HG02885 (cell line): ENCODE measurements around the gene AEBP2.
"Not testable (repeated sequence)": the region's sequence is repeated elsewhere in the genome, so short reads cannot be mapped to it uniquely, and the experiment has no call there.

Experiments
- ATAC-seq: cut with Tn5 transposase; IDR thresholded peaks from one replicate; pipeline ENCODE4 v1.9.1; 2021; ENCODE audit warnings: mild to moderate bottlenecking; ENCODE audit not compliant: unreplicated experiment, poor library complexity

The AEBP2 gene

GRCh38 chr12:19419086-19419485 is 20.2 kb upstream of the AEBP2 start:
- no peak for ATAC-seq

DNA sequence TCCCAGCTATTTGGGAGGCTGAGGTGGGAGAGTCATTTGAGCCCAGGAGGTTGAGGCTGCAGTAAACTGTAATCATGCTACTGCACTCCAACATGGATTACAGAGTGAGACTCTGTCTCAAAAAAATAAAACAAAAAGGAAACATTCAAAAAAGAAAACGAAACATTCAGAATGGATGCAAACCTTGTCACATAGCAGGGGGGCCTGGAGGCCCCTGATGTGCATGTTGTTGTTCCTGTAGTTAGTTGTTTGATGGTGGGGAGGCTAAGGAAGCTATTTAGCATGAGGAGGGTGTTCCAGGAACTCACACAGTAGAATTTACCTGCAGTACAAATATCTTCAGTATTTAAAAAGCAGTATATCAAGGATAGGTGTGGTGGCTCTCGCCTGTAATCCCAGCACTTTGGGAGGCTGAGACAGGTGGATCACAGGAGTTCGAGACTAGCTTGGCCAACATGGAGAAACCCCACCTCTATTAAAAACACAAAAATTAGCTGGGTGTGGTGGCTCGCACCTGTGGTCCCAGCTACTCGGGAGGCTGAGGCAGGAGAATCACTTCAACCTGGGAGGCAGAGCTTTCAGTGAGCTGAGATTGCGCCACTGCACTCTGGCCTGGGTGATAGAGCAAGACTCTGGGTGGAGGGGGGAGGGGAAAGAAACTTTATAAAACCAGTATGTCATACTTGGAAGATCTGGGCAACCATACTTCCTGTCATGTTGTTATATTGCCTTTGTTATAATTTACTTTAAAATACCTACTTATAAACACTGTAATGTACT is 17.6 kb upstream of the AEBP2 start:
- no peak for ATAC-seq

GRCh38 chr12:19423166-19423930 is 15.9 kb upstream of the AEBP2 start:
- no peak for ATAC-seq

GRCh38 chr12:19428246-19428645 is 11.0 kb upstream of the AEBP2 start:
- no peak for ATAC-seq

DNA sequence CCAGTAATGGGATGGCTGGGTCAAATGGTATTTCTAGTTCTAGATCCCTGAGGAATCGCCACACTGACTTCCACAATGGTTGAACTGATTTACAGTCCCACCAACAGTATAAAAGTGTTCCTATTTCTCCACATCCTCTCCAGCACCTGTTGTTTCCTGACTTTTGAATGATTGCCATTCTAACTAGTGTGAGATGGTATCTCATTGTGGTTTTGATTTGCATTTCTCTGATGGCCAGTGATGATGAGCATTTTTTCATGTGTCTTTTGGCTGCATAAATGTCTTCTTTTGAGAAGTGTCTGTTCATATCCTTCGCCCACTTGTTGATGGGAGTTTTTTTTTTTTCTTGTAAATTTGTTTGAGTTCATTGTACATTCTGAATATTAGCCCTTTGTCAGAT is 9.8 kb upstream of the AEBP2 start:
- not testable (repeated sequence) for ATAC-seq

- ATAC-seq: no peak
These were observed 8.3 kb upstream of the AEBP2 start for GRCh38 chr12:19430988-19431387.

GRCh38 chr12:19431407-19432308 is 7.6 kb upstream of the AEBP2 start:
- ATAC-seq: peak; percentile 54

- no peak for ATAC-seq
These were observed 6.8 kb upstream of the AEBP2 start for GRCh38 chr12:19432309-19433170.

GRCh38 chr12:19434538-19434937 is 4.8 kb upstream of the AEBP2 start:
- ATAC-seq: peak; percentile 29

GRCh38 chr12:19435831-19436497 is 3.3 kb upstream of the AEBP2 start:
- no peak for ATAC-seq

GRCh38 chr12:19436931-19437330 is 2.4 kb upstream of the AEBP2 start:
- ATAC-seq: no peak

GRCh38 chr12:19437996-19438395 is 1.3 kb upstream of the AEBP2 start:
- no peak for ATAC-seq

GRCh38 chr12:19440019-19440858 is 947 bp downstream of the AEBP2 start:
- peak; percentile 35 for ATAC-seq

- ATAC-seq: no peak
These were observed 1.6 kb downstream of the AEBP2 start for GRCh38 chr12:19440916-19441315.

DNA sequence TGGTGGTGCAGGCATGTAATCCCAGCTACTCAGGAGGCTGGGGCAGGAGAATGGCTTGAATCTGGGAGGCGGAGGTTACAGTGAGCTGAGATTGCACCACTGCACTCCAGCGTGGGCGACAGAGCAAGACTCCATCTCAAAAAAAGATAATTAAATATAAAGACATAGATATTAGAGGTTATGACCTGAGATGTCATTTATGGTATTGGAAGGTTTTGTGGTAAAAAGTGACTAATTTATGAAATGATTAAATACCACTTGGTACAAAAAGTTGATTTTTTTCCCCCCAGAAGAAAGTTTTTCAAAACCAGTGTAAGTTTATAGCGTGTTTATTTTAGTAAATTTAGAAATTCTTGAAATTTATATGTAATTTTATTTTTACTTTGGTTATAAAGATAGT is 4.3 kb downstream of the AEBP2 start:
- ATAC-seq: no peak

- ATAC-seq: no peak
These were observed 4.8 kb downstream of the AEBP2 start for GRCh38 chr12:19444097-19444496.

- no peak for ATAC-seq
These were observed 8.1 kb downstream of the AEBP2 start for GRCh38 chr12:19447386-19447785.

- no peak for ATAC-seq
These were observed 10.5 kb downstream of the AEBP2 start for GRCh38 chr12:19449814-19450213.
